DND-41 (cell line): ENCODE data around the gene ZBP1.

Experiments
- ATAC-seq: fragments of 200-7000 bp; cut with Tn5 transposase; 3 replicates; pipeline ENCODE4 v1.9.1; 2021; ENCODE audit warnings: low read depth; ENCODE audit not compliant: insufficient read depth
- DNase-seq: peaks from one replicate; pipeline ENCODE4 v3.0.0-alpha.2; 2020
- H2AFZ ChIP-seq: 2 replicates; pipeline ENCODE4 v1.6.0; 2012; ENCODE audit warnings: low read depth, low read length
- H3K27ac ChIP-seq: 2 replicates; pipeline ENCODE4 v1.5.1; 2012; ENCODE audit warnings: low read length, inconsistent platforms
- H3K27me3 ChIP-seq: fragments of 200-600 bp; sonication (generic); 2 replicates; pipeline ENCODE4 v1.6.0; 2012; ENCODE audit warnings: low read length, mild to moderate bottlenecking, inconsistent platforms; ENCODE audit not compliant: insufficient read depth, poor library complexity
- H3K36me3 ChIP-seq: 2 replicates; pipeline ENCODE4 v1.5.1; 2012; ENCODE audit warnings: low read length, inconsistent platforms; ENCODE audit not compliant: insufficient read depth
- H3K4me1 ChIP-seq: 2 replicates; pipeline ENCODE4 v1.5.1; 2012; ENCODE audit warnings: mild to moderate bottlenecking, low read length; ENCODE audit not compliant: insufficient read depth
- H3K4me2 ChIP-seq: 2 replicates; pipeline ENCODE4 v1.6.0; 2012; ENCODE audit warnings: mild to moderate bottlenecking, moderate library complexity, low read length, inconsistent platforms; ENCODE audit not compliant: insufficient read depth
- H3K4me3 ChIP-seq, 2 experiments: fragments of 200-600 bp in 1 of 2; shearing (Covaris generic) in 1 of 2; 2 replicates each; pipeline ENCODE4 v1.5.1; 2012 to 2016; ENCODE audit warnings: inconsistent platforms in 2 of 2, low read length in 2 of 2, mild to moderate bottlenecking in 2 of 2, low read depth in 1 of 2, moderate library complexity in 1 of 2
- H3K79me2 ChIP-seq: 2 replicates; pipeline ENCODE4 v1.6.0; 2012; ENCODE audit warnings: low read length, inconsistent platforms; ENCODE audit not compliant: insufficient read depth
- H3K9ac ChIP-seq: 2 replicates; pipeline ENCODE4 v1.6.0; 2012; ENCODE audit warnings: low read depth, mild to moderate bottlenecking, inconsistent platforms, low read length, moderate library complexity
- H3K9me3 ChIP-seq: 2 replicates; pipeline ENCODE4 v1.5.1; 2012; ENCODE audit warnings: low read length, moderate library complexity, mild to moderate bottlenecking, inconsistent platforms; ENCODE audit not compliant: insufficient read depth, severe bottlenecking
- H4K20me1 ChIP-seq: 2 replicates; pipeline ENCODE4 v1.6.0; 2012; ENCODE audit warnings: low read length; ENCODE audit not compliant: insufficient read depth
- CTCF ChIP-seq: IDR thresholded peaks from 2 replicates; pipeline ENCODE4 v1.5.1; 2012; ENCODE audit warnings: borderline replicate concordance, low read length, moderate library complexity, mild to moderate bottlenecking; ENCODE audit not compliant: poor library complexity, severe bottlenecking; ENCODE audit errors: extremely low read depth
- EZH2 ChIP-seq: IDR thresholded peaks from 3 replicates; pipeline ENCODE4 v1.6.1; 2012; ENCODE audit warnings: borderline replicate concordance, low read depth, mild to moderate bottlenecking, moderate library complexity, low read length, inconsistent platforms; ENCODE audit not compliant: severe bottlenecking

ZBP1 gene

GRCh38 chr20:57622201-57622570 is 2.0 kb upstream of the ZBP1 start:
- ATAC-seq (no peak), DNase-seq (no peak)
- Histone ChIP-seq H3K36me3 (no peaks in the 10 kb centered on the region), H3K4me3 (no peak overlapping the region), H3K4me1 (peaks cover 49% of the 10 kb centered on the region), H3K79me2 (no peaks in the 10 kb centered on the region), H4K20me1 (peaks cover 18% of the 10 kb centered on the region), H2AFZ (no peak overlapping the region), H3K4me2 (no peak overlapping the region), H3K9ac (no peak overlapping the region), H3K27ac (no peak overlapping the region), H3K27me3 (peaks cover 12% of the 10 kb centered on the region), H3K9me3 (no peaks in the 10 kb centered on the region)
- TF ChIP-seq EZH2 (no peak), CTCF (no peak)

- Histone ChIP-seq H3K27ac (no peak overlapping the region), H3K79me2 (no peaks in the 10 kb centered on the region), H2AFZ (no peak overlapping the region), H3K4me1 (peaks cover 48% of the 10 kb centered on the region), H4K20me1 (peaks cover 24% of the 10 kb centered on the region), H3K9ac (no peak overlapping the region), H3K27me3 (peaks cover 12% of the 10 kb centered on the region), H3K4me3 (0 out of 4 replicates have a peak overlapping the region, but pooled peaks of 1 of the 2 experiments have one; percentile 43), H3K36me3 (no peaks in the 10 kb centered on the region), H3K9me3 (no peaks in the 10 kb centered on the region), H3K4me2 (peak overlapping the region; percentile 63)
- no peak for TF ChIP-seq CTCF
- TF ChIP-seq EZH2 = no peak
- no peak for DNase-seq
- no peak for ATAC-seq
These were observed 1.4 kb upstream of the ZBP1 start for GRCh38 chr20:57621421-57622200.

- TF ChIP-seq EZH2 (peak; percentile 27), CTCF (no peak)
- Histone ChIP-seq H3K9me3 (no peaks in the 10 kb centered on the region), H3K27ac (no peak overlapping the region), H3K79me2 (no peaks in the 10 kb centered on the region), H3K36me3 (no peaks in the 10 kb centered on the region), H4K20me1 (peaks cover 29% of the 10 kb centered on the region), H3K4me1 (peaks cover 48% of the 10 kb centered on the region), H3K9ac (no peak overlapping the region; the same call in 1 of the 2 replicates), H3K4me2 (peak overlapping the region; percentile 63), H3K27me3 (peaks cover 12% of the 10 kb centered on the region), H2AFZ (no peak overlapping the region), H3K4me3 (peak overlapping the region in 1 of 2 experiments; percentile 43; a peak in 2 of 4 replicates)
- DNase-seq (peak; percentile 56), ATAC-seq (peak; percentile 15; the same call in 1 of the 3 replicates)
These were observed 773 bp upstream of the ZBP1 start for GRCh38 chr20:57620999-57621398.
